ENCODE measurements around the gene ELOVL5.

ELOVL5 gene

GRCh38 chr6:53312355-53312754 lies 36.4 kb downstream of the ELOVL5 start:
- TF ChIP-seq ZBTB7A (IDR thresholded peaks at IDR 0.05; ENCODE audit: low read depth): no peak
- TF ChIP-seq TEAD4 (IDR thresholded peaks at IDR 0.05): no peak
- no peak for TF ChIP-seq YY1 (IDR thresholded peaks at IDR 0.05; ENCODE audit: low read depth)
- no peak for TF ChIP-seq FOXM1 (IDR thresholded peaks at IDR 0.05; ENCODE audit: borderline replicate concordance, low read depth)

- TF ChIP-seq NFIC (IDR thresholded peaks at IDR 0.05): no peak
- no peak for TF ChIP-seq EP300 (IDR thresholded peaks at IDR 0.05; ENCODE audit: borderline replicate concordance)
- TF ChIP-seq REST (IDR thresholded peaks at IDR 0.05; ENCODE audit: low read depth): no peak
These were observed 37.2 kb downstream of the ELOVL5 start for GRCh38 chr6:53311586-53311935.

DNA sequence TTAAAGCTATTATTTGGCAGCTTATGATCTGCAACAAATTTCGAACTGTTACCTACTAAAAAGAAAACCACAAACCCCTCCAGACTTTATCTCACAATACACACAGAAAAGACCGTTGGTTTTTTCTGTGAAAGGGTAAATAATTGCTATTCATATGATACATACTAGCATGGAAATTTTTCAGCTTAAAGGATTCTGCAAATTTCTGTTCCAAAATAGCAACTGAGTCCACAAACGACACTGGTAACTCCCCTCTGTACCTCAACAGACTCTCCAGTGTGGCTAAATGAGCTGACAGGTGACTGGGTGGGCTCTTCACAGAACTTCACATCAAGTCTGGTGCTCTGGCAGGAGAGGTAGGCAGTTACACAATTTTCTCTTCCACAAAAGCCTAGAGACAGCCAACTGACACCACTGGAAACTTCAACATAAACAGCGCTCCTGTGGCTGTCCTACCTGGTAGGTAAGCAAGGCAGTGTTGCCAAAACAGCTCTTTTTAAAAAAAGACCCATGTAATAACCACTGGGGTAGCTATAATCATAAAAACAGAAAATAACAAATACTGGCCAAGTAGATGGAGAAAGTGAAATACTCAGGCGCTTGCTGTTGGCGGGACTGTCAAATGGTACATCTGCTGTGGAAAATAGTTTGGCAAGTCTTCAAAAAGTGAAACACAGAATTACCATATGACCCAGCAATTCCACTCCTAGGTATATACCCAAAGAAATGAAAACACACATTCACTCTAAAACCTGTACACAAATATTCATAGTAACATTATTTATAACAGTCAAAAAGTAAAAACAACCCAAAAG lies 37.8 kb downstream of the ELOVL5 start:
- TF ChIP-seq CREB1 (IDR thresholded peaks at IDR 0.05; ENCODE audit: low read depth) (no peak), ZBTB7A (IDR thresholded peaks at IDR 0.05; ENCODE audit: low read depth) (no peak), REST (IDR thresholded peaks at IDR 0.05; ENCODE audit: low read depth) (no peak), TEAD4 (IDR thresholded peaks at IDR 0.05) (no peak)

GRCh38 chr6:53309901-53310300 lies 38.8 kb downstream of the ELOVL5 start:
- TF ChIP-seq TAF1 (IDR thresholded peaks at IDR 0.05; ENCODE audit: low read depth) (no peak), TCF12 (IDR thresholded peaks at IDR 0.05; ENCODE audit: low read depth) (no peak)

- TF ChIP-seq, protein P1, sequence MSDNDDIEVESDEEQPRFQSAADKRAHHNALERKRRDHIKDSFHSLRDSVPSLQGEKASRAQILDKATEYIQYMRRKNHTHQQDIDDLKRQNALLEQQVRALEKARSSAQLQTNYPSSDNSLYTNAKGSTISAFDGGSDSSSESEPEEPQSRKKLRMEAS (IDR thresholded peaks at IDR 0.05): no peak
- TF ChIP-seq TEAD4 (IDR thresholded peaks at IDR 0.05): no peak
- TF ChIP-seq TCF12 (IDR thresholded peaks at IDR 0.05; ENCODE audit: low read depth): no peak
- no peak for TF ChIP-seq EP300 (IDR thresholded peaks at IDR 0.05; ENCODE audit: borderline replicate concordance)
- no peak for TF ChIP-seq TAF1 (IDR thresholded peaks at IDR 0.05; ENCODE audit: low read depth)
- no peak for TF ChIP-seq YY1 (IDR thresholded peaks at IDR 0.05; ENCODE audit: low read depth)
- TF ChIP-seq, protein P2, sequence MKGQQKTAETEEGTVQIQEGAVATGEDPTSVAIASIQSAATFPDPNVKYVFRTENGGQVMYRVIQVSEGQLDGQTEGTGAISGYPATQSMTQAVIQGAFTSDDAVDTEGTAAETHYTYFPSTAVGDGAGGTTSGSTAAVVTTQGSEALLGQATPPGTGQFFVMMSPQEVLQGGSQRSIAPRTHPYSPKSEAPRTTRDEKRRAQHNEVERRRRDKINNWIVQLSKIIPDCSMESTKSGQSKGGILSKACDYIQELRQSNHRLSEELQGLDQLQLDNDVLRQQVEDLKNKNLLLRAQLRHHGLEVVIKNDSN (IDR thresholded peaks at IDR 0.05): no peak
- TF ChIP-seq FOXM1 (IDR thresholded peaks at IDR 0.05; ENCODE audit: borderline replicate concordance, low read depth): no peak
- no peak for TF ChIP-seq NFIC (IDR thresholded peaks at IDR 0.05)
- TF ChIP-seq CREB1 (IDR thresholded peaks at IDR 0.05; ENCODE audit: low read depth): no peak
- no peak for TF ChIP-seq EGR1 (IDR thresholded peaks at IDR 0.05)
- no peak for TF ChIP-seq CEBPB (IDR thresholded peaks at IDR 0.05)
- TF ChIP-seq ZBTB7A (IDR thresholded peaks at IDR 0.05; ENCODE audit: low read depth): no peak
- TF ChIP-seq REST (IDR thresholded peaks at IDR 0.05; ENCODE audit: low read depth): no peak
- no peak for TF ChIP-seq RAD21 (IDR thresholded peaks at IDR 0.05; ENCODE audit: low read depth)
These were observed 39.5 kb downstream of the ELOVL5 start for GRCh38 chr6:53309059-53309900.

Data from Ishikawa (cell line).